KMS-11 (cell line): ENCODE results near the gene LAMA2.
A peak's percentile ranks its signal among the peaks of the same experiment; 100 is the strongest.

Experiments used
- H2AFZ ChIP-seq: fragments of 200-600 bp; sonication (generic); 2 replicates; pipeline ENCODE4 v1.6.1; 2016; ENCODE audit warnings: antibody characterized with exemption, mixed run types, low read depth
- H3K27ac ChIP-seq: fragments of 200-600 bp; sonication (generic); 2 replicates; pipeline ENCODE4 v1.6.1; 2016; ENCODE audit warnings: mild to moderate bottlenecking, mixed run types
- H3K27me3 ChIP-seq: fragments of 200-600 bp; sonication (generic); 2 replicates; pipeline ENCODE4 v1.6.1; 2017; ENCODE audit warnings: mild to moderate bottlenecking, low read depth, mixed run types, moderate library complexity; ENCODE audit not compliant: insufficient read depth
- H3K36me3 ChIP-seq: fragments of 200-600 bp; sonication (generic); 2 replicates; pipeline ENCODE4 v1.6.1; 2017; ENCODE audit warnings: mild to moderate bottlenecking, mixed run types; ENCODE audit not compliant: insufficient read depth
- H3K4me1 ChIP-seq: fragments of 200-600 bp; sonication (generic); 2 replicates; pipeline ENCODE4 v1.6.1; 2016; ENCODE audit warnings: mild to moderate bottlenecking, low read depth, mixed run types; ENCODE audit not compliant: poor library complexity, severe bottlenecking
- H3K4me2 ChIP-seq: fragments of 200-600 bp; sonication (generic); 2 replicates; pipeline ENCODE4 v1.7.0; 2016; ENCODE audit warnings: mild to moderate bottlenecking, mixed run types
- H3K4me3 ChIP-seq: fragments of 200-600 bp; sonication (generic); IDR thresholded peaks from 2 replicates; pipeline ENCODE4 v1.6.1; 2017; ENCODE audit warnings: low read depth, low read length, mixed read lengths; ENCODE audit not compliant: insufficient read depth
- H3K79me2 ChIP-seq: fragments of 200-600 bp; sonication (generic); 2 replicates; pipeline ENCODE4 v1.6.1; 2016; ENCODE audit warnings: low read depth, mixed run types; ENCODE audit not compliant: insufficient read depth
- H3K9ac ChIP-seq: fragments of 200-600 bp; sonication (generic); 2 replicates; pipeline ENCODE4 v1.6.1; 2016; ENCODE audit warnings: mild to moderate bottlenecking, mixed run types
- H4K20me1 ChIP-seq: fragments of 200-600 bp; sonication (generic); 2 replicates; pipeline ENCODE4 v1.6.1; 2016; ENCODE audit warnings: mild to moderate bottlenecking, mixed run types; ENCODE audit not compliant: insufficient read depth
- CTCF ChIP-seq: fragments of 200-600 bp; sonication (generic); conservative IDR thresholded peaks from 2 replicates; pipeline ENCODE4 v1.6.1; 2017; ENCODE audit warnings: low read depth, mild to moderate bottlenecking, antibody characterized with exemption, low read length, moderate library complexity, mixed read lengths

The LAMA2 gene

GRCh38 chr6:129243377-129243776, 360.4 kb downstream of the LAMA2 start:
- Histone ChIP-seq H3K27ac (no peak overlapping the region), H3K27me3 (no peaks in the 10 kb centered on the region)
- no peak for TF ChIP-seq CTCF

GRCh38 chr6:129248946-129249345, 366.0 kb downstream of the LAMA2 start:
- Histone ChIP-seq H3K27me3 (no peaks in the 10 kb centered on the region), H3K4me1 (peaks cover 16% of the 10 kb centered on the region), H3K4me3 (no peak overlapping the region), H2AFZ (no peak overlapping the region), H3K9ac (no peak overlapping the region), H3K79me2 (no peaks in the 10 kb centered on the region), H3K36me3 (no peaks in the 10 kb centered on the region), H3K27ac (no peak overlapping the region), H4K20me1 (no peaks in the 10 kb centered on the region), H3K4me2 (no peak overlapping the region)
- no peak for TF ChIP-seq CTCF

More at GRCh38 chr6:129243377-129243776, 360.4 kb downstream of the LAMA2 start:
- H2AFZ ChIP-seq: no peak overlapping the region
- H3K79me2 ChIP-seq: no peaks in the 10 kb centered on the region
- H3K4me2 ChIP-seq: no peak overlapping the region
- no peaks in the 10 kb centered on the region for H3K36me3 ChIP-seq
- no peak overlapping the region for H3K4me3 ChIP-seq
- no peaks in the 10 kb centered on the region for H4K20me1 ChIP-seq
- H3K4me1 ChIP-seq: no peaks in the 10 kb centered on the region
- no peak overlapping the region for H3K9ac ChIP-seq

- 0 out of 2 replicates have a peak overlapping the region, but pooled peaks have one; percentile 38 for H3K4me2 ChIP-seq
Measured at GRCh38 chr6:129251669-129252376, 368.9 kb downstream of the LAMA2 start.

GRCh38 chr6:129252377-129253071, 369.6 kb downstream of the LAMA2 start:
- Histone ChIP-seq H4K20me1 (no peaks in the 10 kb centered on the region), H3K79me2 (no peaks in the 10 kb centered on the region), H3K9ac (no peak overlapping the region), H3K27ac (no peak overlapping the region), H3K4me3 (no peak overlapping the region), H2AFZ (no peak overlapping the region), H3K4me1 (peaks cover 20% of the 10 kb centered on the region), H3K27me3 (no peaks in the 10 kb centered on the region), H3K36me3 (no peaks in the 10 kb centered on the region), H3K4me2 (0 out of 2 replicates have a peak overlapping the region, but pooled peaks have one; percentile 38)
- no peak; the same call in 1 of the 2 replicates for TF ChIP-seq CTCF

More at GRCh38 chr6:129251669-129252376, 368.9 kb downstream of the LAMA2 start:
- TF ChIP-seq CTCF: peak; percentile 86
- Histone ChIP-seq H4K20me1 (no peaks in the 10 kb centered on the region), H3K27ac (no peak overlapping the region), H3K36me3 (no peaks in the 10 kb centered on the region), H3K4me3 (no peak overlapping the region), H3K4me1 (peaks cover 20% of the 10 kb centered on the region), H2AFZ (no peak overlapping the region), H3K27me3 (no peaks in the 10 kb centered on the region), H3K79me2 (no peaks in the 10 kb centered on the region), H3K9ac (no peak overlapping the region)
